Measurements from ENCODE around the gene ZFHX3.

- TF ChIP-seq CTCF (IDR thresholded peaks at IDR 0.05) (no peak), POLR2A (IDR thresholded peaks at IDR 0.05) (no peak), EP300 (IDR thresholded peaks at IDR 0.05) (no peak)
Observed at GRCh38 chr16:72821185-72821950, 226.6 kb downstream of the ZFHX3 start.

Data from ovary (tissue), 3 donors.